SK-N-SH (cell line): ENCODE results near the gene MCF2L2. TPM values are rescaled to one million over a fixed set of nuclear protein-coding genes. Genes with fewer than 3 reads are reported as not detected.

Experiments used
- CTCF ChIA-PET: fragments of 300-600, 350-600 bp; formaldehyde crosslinking; extraction: SDS; loops from one replicate; lab custom pipeline; 2021; lab: Yijun Ruan, JAX
- POLR2A ChIA-PET: fragments of 350-600 bp; sonication (Branson Sonifier 250); formaldehyde crosslinking; extraction: SDS; loops from one replicate; lab custom pipeline; 2020; ENCODE audit warnings: antibody characterized with exemption, inconsistent platforms; lab: Yijun Ruan, JAX
- DNase-seq: peaks from one replicate; pipeline ENCODE4 v3.0.0; 2012
- H2AFZ ChIP-seq: fragments of 200-600 bp; sonication (generic); 2 replicates; pipeline ENCODE4 v1.8.1; 2016; ENCODE audit warnings: antibody characterized with exemption, mild to moderate bottlenecking, low read depth
- H3F3A ChIP-seq: fragments of 200-600 bp; sonication (generic); replicated peaks from 2 replicates; pipeline ENCODE3; 2016; ENCODE audit warnings: antibody characterized with exemption, mild to moderate bottlenecking; ENCODE audit not compliant: insufficient read depth
- H3K27ac ChIP-seq, 2 experiments: fragments of 200-500 bp in 1 of 2; fragments of 200-600 bp in 1 of 2; sonication (Bioruptor generic) in 1 of 2; sonication (generic), shearing (Covaris generic) in 1 of 2; 2 replicates each; pipeline versions ENCODE4 v1.5.1 to v1.6.1; 2014 to 2016; ENCODE audit warnings: low read depth in 2 of 2, inconsistent platforms in 1 of 2, low read length in 1 of 2, mild to moderate bottlenecking in 1 of 2, mixed read lengths in 1 of 2
- H3K27me3 ChIP-seq: fragments of 200-600 bp; sonication (generic), shearing (Covaris generic); 2 replicates; pipeline ENCODE4 v1.6.1; 2016; ENCODE audit warnings: mixed run types; ENCODE audit not compliant: insufficient read depth
- H3K36me3 ChIP-seq, 2 experiments: fragments of 200-500 bp in 1 of 2; fragments of 200-600 bp in 1 of 2; sonication (Bioruptor generic) in 1 of 2; sonication (generic) in 1 of 2; replicated peaks in 1 of 2; 2 replicates each; pipeline versions ENCODE3 to v1.5.1; 2014 to 2016; ENCODE audit warnings: low read length in 1 of 2, mild to moderate bottlenecking in 1 of 2; ENCODE audit not compliant: insufficient read depth in 2 of 2, control insufficient read depth in 1 of 2
- H3K4me1 ChIP-seq, 2 experiments: fragments of 200-500 bp in 1 of 2; fragments of 200-600 bp in 1 of 2; sonication (Bioruptor generic) in 1 of 2; sonication (generic), shearing (Covaris generic) in 1 of 2; 2 replicates each; pipeline versions ENCODE4 v1.5.1 to v1.6.1; 2014 to 2016; ENCODE audit warnings: low read depth in 1 of 2, low read length in 1 of 2, mixed run types in 1 of 2; ENCODE audit not compliant: insufficient read depth in 2 of 2, control insufficient read depth in 1 of 2
- H3K4me2 ChIP-seq: fragments of 200-600 bp; sonication (generic), shearing (Covaris generic); 2 replicates; pipeline ENCODE4 v1.6.1; 2017; ENCODE audit warnings: mixed run types
- H3K4me3 ChIP-seq, 2 experiments: fragments of 200-500 bp in 1 of 2; fragments of 200-600 bp in 1 of 2; sonication (Bioruptor generic) in 1 of 2; sonication (generic), shearing (Covaris generic) in 1 of 2; 2 replicates each; pipeline versions ENCODE4 v1.5.1 to v1.8.1; 2014 to 2016; ENCODE audit warnings: low read depth in 2 of 2, inconsistent platforms in 1 of 2, low read length in 1 of 2, mild to moderate bottlenecking in 1 of 2, mixed read lengths in 1 of 2, moderate library complexity in 1 of 2
- H3K79me2 ChIP-seq: fragments of 200-600 bp; sonication (generic); 2 replicates; pipeline ENCODE4 v1.8.1; 2017; ENCODE audit warnings: mild to moderate bottlenecking; ENCODE audit not compliant: insufficient read depth
- H3K9ac ChIP-seq: fragments of 200-600 bp; sonication (generic); 2 replicates; pipeline ENCODE4 v1.6.1; 2017; ENCODE audit warnings: mixed run types
- H3K9me2 ChIP-seq: fragments of 200-600 bp; sonication (generic); 2 replicates; pipeline ENCODE4 v1.6.1; 2017; ENCODE audit warnings: mixed run types
- H3K9me3 ChIP-seq: fragments of 200-600 bp; sonication (generic); 2 replicates; pipeline ENCODE4 v1.6.1; 2017; ENCODE audit warnings: mixed run types, mild to moderate bottlenecking, moderate library complexity
- H4K20me1 ChIP-seq: fragments of 200-600 bp; sonication (generic); 2 replicates; pipeline ENCODE4 v1.6.1; 2017; ENCODE audit warnings: mild to moderate bottlenecking, mixed run types; ENCODE audit not compliant: insufficient read depth
- ELF1 ChIP-seq: IDR thresholded peaks from 2 replicates; pipeline ENCODE4 v1.4.0; 2012
- EP300 ChIP-seq, 2 experiments: IDR thresholded peaks; 2 replicates each; pipeline versions ENCODE4 v1.4.0 to v1.6.1; 2012; ENCODE audit warnings: borderline replicate concordance in 1 of 2, low read depth in 1 of 2, low read length in 1 of 2
- EZH2phosphoT487 ChIP-seq: fragments of 200-600 bp; sonication (generic); IDR thresholded peaks from 2 replicates; pipeline ENCODE4 v1.6.1; 2017; ENCODE audit warnings: low read depth, mixed run types, mild to moderate bottlenecking, antibody characterized with exemption, moderate library complexity, borderline replicate concordance
- GATA2 ChIP-seq: sonication (generic); formaldehyde crosslinking; IDR thresholded peaks from 2 replicates; pipeline ENCODE4 v1.5.0; 2020; ENCODE audit warnings: mild to moderate bottlenecking, missing genetic modification reagents
- MEF2A ChIP-seq: IDR thresholded peaks from 2 replicates; pipeline ENCODE4 v1.4.0; 2012; ENCODE audit warnings: low read depth, borderline replicate concordance
- NFIC ChIP-seq: IDR thresholded peaks from 2 replicates; pipeline ENCODE4 v1.4.0; 2012; ENCODE audit warnings: borderline replicate concordance
- TAF1 ChIP-seq: IDR thresholded peaks from 2 replicates; pipeline ENCODE4 v1.6.1; 2012; ENCODE audit warnings: low read depth, mild to moderate bottlenecking, low read length, moderate library complexity, borderline replicate concordance
- TCF12 ChIP-seq: IDR thresholded peaks from 2 replicates; pipeline ENCODE4 v1.4.0; 2012
- WGBS: methylation state at CpG from one replicate; pipeline ENCODE4 v1.1.6; 2017; ENCODE audit warnings: low lambda C conversion rate; 5-methylcytosine and 5-hydroxymethylcytosine counted together
- polyA plus RNA-seq, 3 experiments: library from polyadenylated mRNA; depleted of rRNA; stranded (reverse); fragments of >200 nt; gene quantifications; 2 replicates each; pipeline ENCODE4 v1.2.3, GENCODE V29; 2012
- TF ChIP-seq, protein P1 (sequence below): IDR thresholded peaks from 2 replicates; pipeline ENCODE4 v1.4.0; 2012; ENCODE audit warnings: low read depth
- TF ChIP-seq, protein P2 (sequence below): IDR thresholded peaks from 2 replicates; pipeline ENCODE4 v1.4.0; 2012; ENCODE audit warnings: low read depth, borderline replicate concordance
- TF ChIP-seq, protein P3 (sequence below): IDR thresholded peaks from 2 replicates; pipeline ENCODE4; 2012

Gene MCF2L2
- polyA plus RNA-seq, 1 of the 3 experiments (the other 2 are of a cell fraction) = 0.56 TPM

DNA sequence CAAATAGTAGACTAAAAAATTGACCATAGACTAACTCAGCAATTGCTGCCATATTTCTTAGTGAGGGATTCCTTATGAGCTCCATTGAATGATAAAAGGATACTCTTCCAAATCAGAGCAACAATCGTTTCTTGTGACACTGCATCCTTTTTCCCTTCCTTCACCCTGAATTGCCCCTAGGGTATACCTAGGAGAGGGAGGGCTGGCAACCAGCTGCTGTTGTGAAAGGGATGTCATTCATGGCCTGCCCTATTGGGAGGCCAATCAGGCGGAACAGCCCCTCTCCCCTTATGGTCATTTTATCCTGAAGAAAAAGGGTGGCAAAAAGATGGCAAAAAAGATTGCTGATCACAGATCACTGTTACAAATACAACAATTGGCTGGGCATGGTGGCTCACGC is 149.0 kb downstream of the MCF2L2 start:
- no peak overlapping the region for H3K9ac ChIP-seq
- 0 out of 2 replicates have a peak, but pooled peaks cover 3% of the 10 kb centered on the region for H4K20me1 ChIP-seq
- H3K9me3 ChIP-seq = no peaks in the 10 kb centered on the region
- no peak overlapping the region for H3K4me3 ChIP-seq
- CTCF ChIA-PET = interaction anchor here (1.9 kb wide), 1 partner anchor 95 kb away, joined by 4 read pairs; no protein-coding TSS in a partner anchor
- DNase-seq = no peak
- H3K9me2 ChIP-seq = no peaks in the 10 kb centered on the region
- peaks cover 22% of the 10 kb centered on the region for H3F3A ChIP-seq
- peak overlapping the region in 1 of 2 experiments; percentile 50; a peak in 1 of 4 replicates for H3K27ac ChIP-seq
- no peaks in the 10 kb centered on the region for H3K27me3 ChIP-seq
- 97% methylated on average over 3 of the region's 3 CpGs for WGBS
- POLR2A ChIA-PET = no interaction called here
- no peak overlapping the region for H3K4me2 ChIP-seq
- H2AFZ ChIP-seq = no peak overlapping the region
- no peaks in the 10 kb centered on the region for H3K36me3 ChIP-seq
- peaks cover 3 to 27% of the 10 kb centered on the region in 2 experiments; a peak in 2 of 4 replicates for H3K4me1 ChIP-seq
- H3K79me2 ChIP-seq = no peaks in the 10 kb centered on the region
- TF ChIP-seq GATA2 (no peak), NFIC (no peak), MEF2A (no peak), ELF1 (no peak)
- TF ChIP-seq, protein P1, sequence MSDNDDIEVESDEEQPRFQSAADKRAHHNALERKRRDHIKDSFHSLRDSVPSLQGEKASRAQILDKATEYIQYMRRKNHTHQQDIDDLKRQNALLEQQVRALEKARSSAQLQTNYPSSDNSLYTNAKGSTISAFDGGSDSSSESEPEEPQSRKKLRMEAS = no peak
- TF ChIP-seq, protein P2, sequence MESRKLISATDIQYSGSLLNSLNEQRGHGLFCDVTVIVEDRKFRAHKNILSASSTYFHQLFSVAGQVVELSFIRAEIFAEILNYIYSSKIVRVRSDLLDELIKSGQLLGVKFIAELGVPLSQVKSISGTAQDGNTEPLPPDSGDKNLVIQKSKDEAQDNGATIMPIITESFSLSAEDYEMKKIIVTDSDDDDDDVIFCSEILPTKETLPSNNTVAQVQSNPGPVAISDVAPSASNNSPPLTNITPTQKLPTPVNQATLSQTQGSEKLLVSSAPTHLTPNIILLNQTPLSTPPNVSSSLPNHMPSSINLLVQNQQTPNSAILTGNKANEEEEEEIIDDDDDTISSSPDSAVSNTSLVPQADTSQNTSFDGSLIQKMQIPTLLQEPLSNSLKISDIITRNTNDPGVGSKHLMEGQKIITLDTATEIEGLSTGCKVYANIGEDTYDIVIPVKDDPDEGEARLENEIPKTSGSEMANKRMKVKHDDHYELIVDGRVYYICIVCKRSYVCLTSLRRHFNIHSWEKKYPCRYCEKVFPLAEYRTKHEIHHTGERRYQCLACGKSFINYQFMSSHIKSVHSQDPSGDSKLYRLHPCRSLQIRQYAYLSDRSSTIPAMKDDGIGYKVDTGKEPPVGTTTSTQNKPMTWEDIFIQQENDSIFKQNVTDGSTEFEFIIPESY = no peak

DNA sequence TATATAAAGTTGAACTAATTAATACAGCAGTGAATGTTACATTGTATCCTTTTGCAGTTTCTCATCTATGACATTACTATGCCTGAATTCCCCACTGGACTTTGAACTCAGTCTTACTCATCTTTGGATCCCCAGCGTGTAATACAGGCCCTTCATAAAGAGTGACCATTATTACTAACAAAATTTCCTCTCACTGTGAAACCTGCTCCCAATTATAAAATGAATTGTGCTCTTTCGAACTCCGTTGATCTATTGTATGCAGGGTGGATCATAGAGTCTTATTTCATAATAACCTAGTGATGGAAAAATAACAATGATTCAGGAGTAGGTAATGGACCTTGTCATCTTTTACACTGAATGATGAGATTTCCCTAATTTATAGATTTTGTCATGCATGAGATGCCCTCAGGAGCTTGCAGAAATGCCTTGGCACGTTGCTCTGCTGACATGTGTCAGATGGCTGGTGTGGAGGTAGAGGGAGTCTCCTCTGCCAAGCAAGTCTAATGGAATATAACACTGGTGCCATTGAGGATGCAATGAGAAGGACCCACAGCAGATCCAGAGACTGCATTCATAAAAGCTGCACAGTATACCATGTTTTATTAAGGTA is 149.8 kb downstream of the MCF2L2 start:
- H3K9me3 ChIP-seq = no peaks in the 10 kb centered on the region
- no peaks in the 10 kb centered on the region for H3K27me3 ChIP-seq
- ChIA-PET POLR2A (no interaction called here), CTCF (interaction anchor here (1.9 kb wide), 1 partner anchor 94 kb away, joined by 4 read pairs; no protein-coding TSS in a partner anchor)
- H3K9me2 ChIP-seq = no peaks in the 10 kb centered on the region
- H3K4me3 ChIP-seq = no peak overlapping the region
- H2AFZ ChIP-seq = no peak overlapping the region
- H3K9ac ChIP-seq = no peak overlapping the region
- 11% methylated on average over 4 of the region's 4 CpGs for WGBS
- peaks cover 3 to 28% of the 10 kb centered on the region in 2 experiments; a peak in 2 of 4 replicates for H3K4me1 ChIP-seq
- no peaks in the 10 kb centered on the region for H3K79me2 ChIP-seq
- H4K20me1 ChIP-seq = 0 out of 2 replicates have a peak, but pooled peaks cover 3% of the 10 kb centered on the region
- H3K27ac ChIP-seq = peak overlapping the region in 1 of 2 experiments; percentile 50; a peak in 2 of 4 replicates
- no peak for DNase-seq
- H3K4me2 ChIP-seq = no peak overlapping the region
- H3F3A ChIP-seq = peaks cover 22% of the 10 kb centered on the region
- no peaks in the 10 kb centered on the region for H3K36me3 ChIP-seq
- TF ChIP-seq TCF12 (peak; percentile 55), EP300 (IDR thresholded peaks at IDR 0.05; ENCODE audit: borderline replicate concordance in 1 of 2, low read depth in 1 of 2, low read length in 1 of 2) (0 out of 4 replicates have a peak, but pooled peaks of 1 of the 2 experiments have one; percentile 11), EZH2phosphoT487 (no peak), TAF1 (no peak)
- TF ChIP-seq, protein P3, sequence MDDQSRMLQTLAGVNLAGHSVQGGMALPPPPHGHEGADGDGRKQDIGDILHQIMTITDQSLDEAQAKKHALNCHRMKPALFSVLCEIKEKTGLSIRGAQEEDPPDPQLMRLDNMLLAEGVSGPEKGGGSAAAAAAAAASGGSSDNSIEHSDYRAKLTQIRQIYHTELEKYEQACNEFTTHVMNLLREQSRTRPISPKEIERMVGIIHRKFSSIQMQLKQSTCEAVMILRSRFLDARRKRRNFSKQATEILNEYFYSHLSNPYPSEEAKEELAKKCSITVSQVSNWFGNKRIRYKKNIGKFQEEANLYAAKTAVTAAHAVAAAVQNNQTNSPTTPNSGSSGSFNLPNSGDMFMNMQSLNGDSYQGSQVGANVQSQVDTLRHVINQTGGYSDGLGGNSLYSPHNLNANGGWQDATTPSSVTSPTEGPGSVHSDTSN = peak; percentile 45; the same call in 1 of the 2 replicates
